Fibroblast of lung (primary cell): Measurements from ENCODE around the gene DNAJA2. TPM values are rescaled to one million over a fixed set of nuclear protein-coding genes. Genes with fewer than 3 reads are reported as not detected.

Experiments used
- DNase-seq, 2 donors: peaks; one replicate each; pipeline versions ENCODE4 v3.0.0 to v3.0.0-alpha.2; 2010; ENCODE audit warnings: low read depth in 2 of 2
- H2AFZ ChIP-seq: 2 replicates; pipeline ENCODE4 v1.5.1; 2012; ENCODE audit warnings: low read length, control low read depth, inconsistent platforms
- H3K27ac ChIP-seq: 2 replicates; pipeline ENCODE4 v1.5.1; 2011; ENCODE audit warnings: low read length, control low read depth; ENCODE audit not compliant: insufficient read depth
- H3K27me3 ChIP-seq: 2 replicates; pipeline ENCODE4 v1.5.1; 2011; ENCODE audit warnings: mild to moderate bottlenecking, low read length; ENCODE audit not compliant: control insufficient read depth, insufficient read depth
- H3K36me3 ChIP-seq: 2 replicates; pipeline ENCODE4 v1.5.1; 2011; ENCODE audit warnings: low read length; ENCODE audit not compliant: control insufficient read depth, insufficient read depth
- H3K4me1 ChIP-seq: 2 replicates; pipeline ENCODE4 v1.5.1; 2011; ENCODE audit warnings: low read length; ENCODE audit not compliant: control insufficient read depth, insufficient read depth; ENCODE audit errors: extremely low read depth
- H3K4me2 ChIP-seq: 2 replicates; pipeline ENCODE4 v1.5.1; 2011; ENCODE audit warnings: low read length, control low read depth; ENCODE audit not compliant: insufficient read depth; ENCODE audit errors: extremely low read depth
- H3K4me3 ChIP-seq, 4 experiments: fragments of 200-600 bp in 1 of 4; sonication (generic) in 1 of 4; replicated peaks in 1 of 4; 2 replicates each; pipeline ENCODE4 v1.5.1; 2011 to 2016; ENCODE audit warnings: low read length in 4 of 4, low read depth in 3 of 4, mild to moderate bottlenecking in 3 of 4, control low read depth in 2 of 4, inconsistent platforms in 1 of 4, mixed read lengths in 1 of 4; ENCODE audit not compliant: insufficient read depth in 1 of 4; ENCODE audit errors: control extremely low read depth in 1 of 4
- H3K79me2 ChIP-seq: 2 replicates; pipeline ENCODE4 v1.5.1; 2012; ENCODE audit warnings: mild to moderate bottlenecking, low read length, inconsistent platforms; ENCODE audit not compliant: control insufficient read depth, insufficient read depth
- H3K9ac ChIP-seq: 2 replicates; pipeline ENCODE4 v1.5.1; 2011; ENCODE audit warnings: mild to moderate bottlenecking, low read length, control low read depth; ENCODE audit not compliant: insufficient read depth
- H3K9me3 ChIP-seq: 2 replicates; pipeline ENCODE4 v1.5.1; 2012; ENCODE audit warnings: low read depth, low read length; ENCODE audit not compliant: control insufficient read depth, insufficient read depth
- H4K20me1 ChIP-seq: 2 replicates; pipeline ENCODE4 v1.5.1; 2011; ENCODE audit warnings: low read length; ENCODE audit not compliant: control insufficient read depth, insufficient read depth; ENCODE audit errors: extremely low read depth
- CTCF ChIP-seq, 2 donors: IDR thresholded peaks in 1 of 2; conservative IDR thresholded peaks in 1 of 2; 1 replicate in 1 of 2; 2 replicates in 1 of 2; pipeline ENCODE4 v1.5.1; 2011 to 2012; ENCODE audit warnings: low read length in 2 of 2, control low read depth in 1 of 2, inconsistent platforms in 1 of 2, low read depth in 1 of 2, mild to moderate bottlenecking in 1 of 2
- EZH2 ChIP-seq: IDR thresholded peaks from 2 replicates; pipeline ENCODE4 v1.5.1; 2012; ENCODE audit warnings: low read length, control low read depth, mild to moderate bottlenecking; ENCODE audit errors: missing control alignments
- polyA plus RNA-seq, 2 donors: library from polyadenylated mRNA; depleted of rRNA in 1 of 2; stranded (reverse) in 1 of 2; unstranded in 1 of 2; fragments of >200 nt; gene quantifications; 2 replicates each; pipeline ENCODE4 v1.2.1, GENCODE V29; 2011 to 2012; ENCODE audit warnings: missing spikeins in 1 of 2
- total RNA-seq: library from RNA; depleted of rRNA; stranded (reverse); fragments of >200 nt; gene quantifications from 2 replicates; pipeline ENCODE4 v1.2.1, GENCODE V29; 2014

DNAJA2 gene
- total and polyA plus RNA-seq, 2 donors (not counting 1 experiment from before 2014, with no cell fraction given): 32.5 to 78.3 TPM

GRCh38 chr16:46937536-46937935, 35.9 kb downstream of the DNAJA2 start:
- H3K27ac ChIP-seq: no peak overlapping the region
- H3K27me3 ChIP-seq: no peaks in the 10 kb centered on the region
- no peaks in the 10 kb centered on the region for H3K4me1 ChIP-seq
- H3K79me2 ChIP-seq: no peaks in the 10 kb centered on the region
- H3K4me3 ChIP-seq: no peak overlapping the region
- H4K20me1 ChIP-seq: no peaks in the 10 kb centered on the region
- TF ChIP-seq EZH2 (no peak), CTCF (conservative IDR thresholded peaks at IDR 0.05 in 1 of 2, IDR thresholded peaks at IDR 0.05 in 1 of 2; ENCODE audit: low read depth in 1 of 2, low read length in 2 of 2) (no peak)
- no peak for DNase-seq
- H3K4me2 ChIP-seq: no peak overlapping the region
- H2AFZ ChIP-seq: no peak overlapping the region
- no peak overlapping the region for H3K9ac ChIP-seq
- H3K36me3 ChIP-seq: no peaks in the 10 kb centered on the region
- H3K9me3 ChIP-seq: no peaks in the 10 kb centered on the region

DNA sequence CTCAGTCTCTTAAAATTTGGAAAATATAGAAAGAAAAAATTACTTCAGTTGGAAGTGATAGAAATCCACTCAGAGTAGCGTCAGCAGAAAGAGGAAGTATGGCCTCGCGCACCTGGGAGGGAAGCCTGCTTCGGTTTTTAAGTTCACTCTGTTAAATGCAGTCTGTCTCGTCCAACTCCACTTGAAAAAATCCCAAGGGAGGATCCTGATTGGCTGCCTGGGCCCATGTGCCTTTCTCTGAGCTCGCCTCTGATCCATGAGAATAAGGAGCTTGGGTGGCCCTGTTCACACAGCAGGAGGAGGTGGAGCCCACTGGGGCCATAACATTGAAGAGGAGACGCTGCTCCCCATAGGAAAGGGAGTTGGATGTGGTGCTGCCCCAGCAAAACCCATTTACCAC, 40.7 kb downstream of the DNAJA2 start:
- no peak overlapping the region for H3K4me2 ChIP-seq
- no peaks in the 10 kb centered on the region for H4K20me1 ChIP-seq
- H2AFZ ChIP-seq: no peak overlapping the region
- no peak overlapping the region for H3K9ac ChIP-seq
- H3K79me2 ChIP-seq: no peaks in the 10 kb centered on the region
- TF ChIP-seq EZH2 (no peak), CTCF (conservative IDR thresholded peaks at IDR 0.05 in 1 of 2, IDR thresholded peaks at IDR 0.05 in 1 of 2; ENCODE audit: low read depth in 1 of 2, low read length in 2 of 2) (no peak)
- no peak for DNase-seq
- H3K9me3 ChIP-seq: no peaks in the 10 kb centered on the region
- no peaks in the 10 kb centered on the region for H3K27me3 ChIP-seq
- no peak overlapping the region for H3K4me3 ChIP-seq
- peaks cover 6% of the 10 kb centered on the region for H3K36me3 ChIP-seq
- no peak overlapping the region for H3K27ac ChIP-seq
- H3K4me1 ChIP-seq: no peaks in the 10 kb centered on the region

DNA sequence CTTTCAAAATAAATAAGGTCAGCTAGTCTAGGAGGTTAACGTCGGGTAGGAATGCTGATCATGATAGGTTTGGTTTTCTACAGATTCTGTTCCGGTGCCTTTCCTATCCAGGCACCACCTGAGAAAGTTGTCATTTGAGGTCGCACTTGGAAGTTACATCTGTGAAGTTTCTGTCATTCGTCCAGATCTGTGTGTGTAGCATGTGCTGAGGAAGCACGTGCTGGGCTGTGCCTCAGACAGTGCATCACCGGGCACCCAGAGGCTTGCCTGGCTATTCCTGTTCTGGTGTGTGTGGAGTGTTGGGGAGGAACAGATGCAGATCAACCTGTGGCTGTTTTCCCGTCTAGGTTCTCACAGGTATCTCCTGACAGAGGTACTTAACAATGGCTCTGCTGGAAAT, 42.6 kb downstream of the DNAJA2 start:
- Histone ChIP-seq H2AFZ (no peak overlapping the region), H3K4me3 (no peak overlapping the region)

More for the DNA sequence above, 42.6 kb downstream of the DNAJA2 start:
- no peaks in the 10 kb centered on the region for H3K79me2 ChIP-seq
- H4K20me1 ChIP-seq: no peaks in the 10 kb centered on the region
- no peak for DNase-seq
- no peak overlapping the region for H3K27ac ChIP-seq
- H3K4me1 ChIP-seq: no peaks in the 10 kb centered on the region
- no peak overlapping the region for H3K4me2 ChIP-seq
- TF ChIP-seq CTCF (conservative IDR thresholded peaks at IDR 0.05 in 1 of 2, IDR thresholded peaks at IDR 0.05 in 1 of 2; ENCODE audit: low read depth in 1 of 2, low read length in 2 of 2) (no peak), EZH2 (no peak)
- no peak overlapping the region for H3K9ac ChIP-seq
- H3K9me3 ChIP-seq: no peaks in the 10 kb centered on the region
- peaks cover 6% of the 10 kb centered on the region for H3K36me3 ChIP-seq
- no peaks in the 10 kb centered on the region for H3K27me3 ChIP-seq
